MM.1S (cell line): Measurements from ENCODE around the gene EVA1A.

Experiments
- EZH2 ChIP-seq: fragments of 300-600 bp; sonication (generic); optimal IDR thresholded peaks from 2 replicates; pipeline ENCODE3; 2017; ENCODE audit warnings: low read depth, mild to moderate bottlenecking, antibody characterized with exemption, low read length, mixed read lengths
- EZH2phosphoT487 ChIP-seq: fragments of 300-600 bp; sonication (generic); IDR thresholded peaks from 2 replicates; pipeline ENCODE4 v1.6.1; 2018; ENCODE audit warnings: antibody characterized with exemption, low read length
- TF ChIP-seq, protein P1 (sequence below): fragments of 300-600 bp; sonication (generic); IDR thresholded peaks from 2 replicates; pipeline ENCODE4 v1.5.1; 2016; ENCODE audit warnings: antibody characterized with exemption, low read length, mixed read lengths

DNA sequence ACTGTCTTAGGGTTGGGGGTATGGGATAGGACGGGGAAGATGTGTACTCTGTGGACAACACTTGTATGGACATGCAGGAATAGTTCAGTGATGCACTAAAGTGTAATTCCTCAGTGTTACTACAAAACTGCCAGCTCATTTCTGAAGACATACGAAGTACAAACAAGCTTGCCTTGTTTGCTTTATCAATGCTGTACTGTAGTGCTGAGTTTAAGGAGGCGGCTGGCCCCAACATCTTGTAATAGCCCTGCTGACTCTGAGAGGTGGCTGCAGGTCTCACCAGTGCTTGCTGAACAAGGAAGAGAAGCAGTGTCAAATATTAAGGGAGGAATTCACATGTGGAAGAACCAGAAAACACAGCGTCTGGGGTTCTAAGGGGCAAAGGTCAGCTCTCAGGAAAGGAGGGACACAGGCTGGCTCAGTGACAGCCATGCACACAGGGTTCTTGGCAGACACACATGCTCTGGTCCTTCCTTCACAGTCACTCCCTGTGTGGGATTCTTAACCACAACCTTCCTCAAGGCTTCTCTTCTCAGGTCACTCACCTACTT, 39.8 kb upstream of the EVA1A start:
- TF ChIP-seq, protein P1, sequence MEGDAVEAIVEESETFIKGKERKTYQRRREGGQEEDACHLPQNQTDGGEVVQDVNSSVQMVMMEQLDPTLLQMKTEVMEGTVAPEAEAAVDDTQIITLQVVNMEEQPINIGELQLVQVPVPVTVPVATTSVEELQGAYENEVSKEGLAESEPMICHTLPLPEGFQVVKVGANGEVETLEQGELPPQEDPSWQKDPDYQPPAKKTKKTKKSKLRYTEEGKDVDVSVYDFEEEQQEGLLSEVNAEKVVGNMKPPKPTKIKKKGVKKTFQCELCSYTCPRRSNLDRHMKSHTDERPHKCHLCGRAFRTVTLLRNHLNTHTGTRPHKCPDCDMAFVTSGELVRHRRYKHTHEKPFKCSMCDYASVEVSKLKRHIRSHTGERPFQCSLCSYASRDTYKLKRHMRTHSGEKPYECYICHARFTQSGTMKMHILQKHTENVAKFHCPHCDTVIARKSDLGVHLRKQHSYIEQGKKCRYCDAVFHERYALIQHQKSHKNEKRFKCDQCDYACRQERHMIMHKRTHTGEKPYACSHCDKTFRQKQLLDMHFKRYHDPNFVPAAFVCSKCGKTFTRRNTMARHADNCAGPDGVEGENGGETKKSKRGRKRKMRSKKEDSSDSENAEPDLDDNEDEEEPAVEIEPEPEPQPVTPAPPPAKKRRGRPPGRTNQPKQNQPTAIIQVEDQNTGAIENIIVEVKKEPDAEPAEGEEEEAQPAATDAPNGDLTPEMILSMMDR = no peak
- no peak for TF ChIP-seq EZH2
- TF ChIP-seq EZH2phosphoT487 = no peak
